Progenitor cell of endocrine pancreas (in vitro differentiated cells): ENCODE measurements around the gene KLHL3. TPM values are rescaled to one million over a fixed set of nuclear protein-coding genes. Genes with fewer than 3 reads are reported as not detected.

Experiments used
- DNase-seq: peaks from one replicate; pipeline ENCODE4 v3.0.0; 2021; ENCODE audit warnings: low spot score; ENCODE audit not compliant: unreplicated experiment
- H3K27ac Mint-ChIP-seq: 2 replicates; pipeline ENCODE4 v1.8.0; 2021; ENCODE audit warnings: mild to moderate bottlenecking, moderate library complexity, mixed read lengths
- H3K27me3 Mint-ChIP-seq: 2 replicates; pipeline ENCODE4 v1.8.0; 2021; ENCODE audit warnings: mixed read lengths
- H3K36me3 Mint-ChIP-seq: 2 replicates; pipeline ENCODE4 v1.8.0; 2022; ENCODE audit warnings: mixed read lengths; ENCODE audit not compliant: insufficient read depth
- H3K4me1 Mint-ChIP-seq: 2 replicates; pipeline ENCODE4 v1.8.0; 2021; ENCODE audit warnings: low read depth, mixed read lengths
- H3K4me3 Mint-ChIP-seq: 2 replicates; pipeline ENCODE4 v1.8.0; 2021; ENCODE audit warnings: low read depth, mild to moderate bottlenecking, moderate library complexity, mixed read lengths
- H3K9me3 Mint-ChIP-seq: 2 replicates; pipeline ENCODE4 v1.8.0; 2021; ENCODE audit warnings: low read depth, mixed read lengths
- CTCF ChIP-seq: fragments of 200-600 bp; sonication (generic); IDR thresholded peaks from one replicate; pipeline ENCODE4 v1.5.0; 2021; ENCODE audit warnings: antibody characterized with exemption, mild to moderate bottlenecking; ENCODE audit not compliant: unreplicated experiment
- total RNA-seq: library from RNA; stranded (reverse); gene quantifications from 2 replicates; pipeline ENCODE4 v1.2.1, GENCODE V29; 2021

The KLHL3 gene
- total RNA-seq, 1 donor from 2014 or later: 34.7 TPM

GRCh38 chr5:137739737-137740136, 3.8 kb upstream of the KLHL3 start:
- Mint-ChIP-seq H3K9me3 (no peaks in the 10 kb centered on the region), H3K27ac (no peak overlapping the region), H3K27me3 (no peaks in the 10 kb centered on the region), H3K4me3 (no peak overlapping the region), H3K4me1 (peaks cover 20% of the 10 kb centered on the region), H3K36me3 (no peaks in the 10 kb centered on the region)
- no peak for TF ChIP-seq CTCF
- no peak for DNase-seq

- no peak for TF ChIP-seq CTCF
- H3K27ac Mint-ChIP-seq: no peak overlapping the region
- peaks cover 20% of the 10 kb centered on the region for H3K4me1 Mint-ChIP-seq
- no peaks in the 10 kb centered on the region for H3K9me3 Mint-ChIP-seq
- H3K4me3 Mint-ChIP-seq: no peak overlapping the region
- H3K36me3 Mint-ChIP-seq: no peaks in the 10 kb centered on the region
- DNase-seq: no peak
- no peaks in the 10 kb centered on the region for H3K27me3 Mint-ChIP-seq
Observed at GRCh38 chr5:137738947-137739346, 3.1 kb upstream of the KLHL3 start.

GRCh38 chr5:137737349-137738131, 1.7 kb upstream of the KLHL3 start:
- Mint-ChIP-seq H3K36me3 (no peaks in the 10 kb centered on the region), H3K4me1 (peaks cover 12% of the 10 kb centered on the region), H3K4me3 (no peak overlapping the region), H3K27me3 (no peaks in the 10 kb centered on the region), H3K9me3 (no peaks in the 10 kb centered on the region), H3K27ac (no peak overlapping the region)
- TF ChIP-seq CTCF: no peak
- DNase-seq: no peak

GRCh38 chr5:137736496-137736895, 607 bp upstream of the KLHL3 start:
- no peak for DNase-seq
- Mint-ChIP-seq H3K36me3 (no peaks in the 10 kb centered on the region), H3K27ac (no peak overlapping the region), H3K4me1 (peaks cover 5% of the 10 kb centered on the region), H3K4me3 (no peak overlapping the region), H3K9me3 (no peaks in the 10 kb centered on the region), H3K27me3 (no peaks in the 10 kb centered on the region)
- no peak for TF ChIP-seq CTCF

- no peak overlapping the region for H3K4me3 Mint-ChIP-seq
- TF ChIP-seq CTCF: no peak
- H3K4me1 Mint-ChIP-seq: peaks cover 2% of the 10 kb centered on the region
- H3K27me3 Mint-ChIP-seq: no peaks in the 10 kb centered on the region
- no peak overlapping the region for H3K27ac Mint-ChIP-seq
- H3K36me3 Mint-ChIP-seq: no peaks in the 10 kb centered on the region
- no peak for DNase-seq
- no peaks in the 10 kb centered on the region for H3K9me3 Mint-ChIP-seq
Observed at GRCh38 chr5:137734962-137735554, 831 bp downstream of the KLHL3 start.
